Gastrocnemius medialis (tissue), 4 donors: ENCODE measurements around the gene MEX3C. TPM values are rescaled to one million over a fixed set of nuclear protein-coding genes. Genes with fewer than 3 reads are reported as not detected.

Experiments
- ATAC-seq, 2 donors: fragments of 150-250 bp; one replicate each; pipeline ENCODE4 v1.9.1; 2016
- DNase-seq, 2 donors: peaks; one replicate each; pipeline ENCODE4 v3.0.0-alpha.2; 2019
- H3K27ac ChIP-seq, 4 donors: fragments of 200-600 bp; sonication (generic); 1 replicate in 1 of 4; 2 replicates in 3 of 4; pipeline ENCODE4 v1.5.1; 2016 to 2018; ENCODE audit warnings: mild to moderate bottlenecking in 2 of 4, moderate library complexity in 1 of 4
- H3K27me3 ChIP-seq, 3 donors: fragments of 200-600 bp; sonication (generic) in 2 of 3; 1 replicate in 1 of 3; 2 replicates in 2 of 3; pipeline versions ENCODE4 v1.5.1 to v1.6.0; 2016 to 2019; ENCODE audit warnings: mild to moderate bottlenecking in 1 of 3, moderate library complexity in 1 of 3
- H3K36me3 ChIP-seq, 2 donors: fragments of 200-600 bp; sonication (generic) in 1 of 2; one replicate each; pipeline ENCODE4 v1.5.1; 2017 to 2018
- H3K4me1 ChIP-seq, 2 donors: fragments of 200-600 bp; sonication (generic) in 1 of 2; one replicate each; pipeline ENCODE4 v1.5.1; 2016 to 2017; ENCODE audit warnings: mild to moderate bottlenecking in 2 of 2
- H3K4me3 ChIP-seq, 4 donors: fragments of 200-600 bp; sonication (generic) in 3 of 4; 1 replicate in 1 of 4; 2 replicates in 3 of 4; pipeline ENCODE4 v1.5.1; 2016 to 2019; ENCODE audit warnings: mild to moderate bottlenecking in 2 of 4
- H3K9me3 ChIP-seq, 3 donors: fragments of 200-600 bp; sonication (generic) in 2 of 3; 1 replicate in 1 of 3; 2 replicates in 2 of 3; pipeline ENCODE4 v1.5.1; 2016 to 2019
- POLR2A ChIP-seq, 2 donors: fragments of 450-650 bp; IDR thresholded peaks; one replicate each; pipeline ENCODE4 v1.6.1; 2017; ENCODE audit warnings: antibody characterized with exemption in 2 of 2, mild to moderate bottlenecking in 2 of 2, moderate library complexity in 2 of 2
- in situ Hi-C, 4 donors: fragments of 200-750 bp; cut with MboI; loops; one replicate each; pipeline versions ENCODE4 v1.15.0 to v1.8.0; 2017; ENCODE audit warnings: low sequenced_read_pairs in 4 of 4
- intact Hi-C: fragments of 100-400 bp; cut with DNase I; formaldehyde crosslinking; loops from one replicate; pipeline ENCODE4 v1.15.1; 2023; ENCODE audit warnings: low total_unique reads
- total RNA-seq, 4 donors: library from RNA; depleted of rRNA; stranded (reverse); fragments of >200 nt; gene quantifications; one replicate each; pipeline versions ENCODE4 v1.1.0 to v1.2.3, GENCODE V29; 2016
- TF ChIP-seq, protein P1 (sequence below), 5 experiments: fragments of 450-650 bp in 3 of 5; fragments of 200-600 bp in 2 of 5; sonication (generic) in 2 of 5; IDR thresholded peaks in 4 of 5; conservative IDR thresholded peaks in 1 of 5; 1 replicate in 4 of 5; 2 replicates in 1 of 5; pipeline ENCODE4 v1.5.1; 2016 to 2019; ENCODE audit warnings: antibody characterized with exemption in 5 of 5, mild to moderate bottlenecking in 3 of 5, moderate library complexity in 3 of 5

Gene MEX3C
- total RNA-seq, 4 donors from 2014 or later = 8.8 to 14.9 (median 12.4) TPM

DNA sequence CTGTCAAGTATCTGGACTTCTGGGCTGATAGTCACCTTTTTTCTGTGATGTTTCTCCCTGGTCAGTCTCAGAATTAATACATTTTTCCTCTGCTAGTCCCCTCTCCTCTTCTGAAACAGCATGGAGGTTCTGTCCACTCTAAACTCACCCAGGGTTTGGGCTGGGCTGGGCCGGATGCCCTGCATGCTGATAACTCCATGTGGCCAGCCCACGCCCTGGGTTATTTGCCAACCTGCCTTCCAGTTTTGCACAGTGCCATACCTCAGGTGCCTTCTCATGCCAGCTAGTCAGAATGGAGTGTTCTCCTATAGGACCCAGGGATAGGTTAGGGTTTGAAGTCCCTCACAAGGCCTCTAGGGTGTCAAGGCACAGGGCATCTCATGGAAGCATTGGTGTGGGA lies 32.2 kb downstream of the MEX3C start:
- intact Hi-C loops = no loop called here
- Histone ChIP-seq H3K4me3 (no peak overlapping the region), H3K4me1 (no peaks in the 10 kb centered on the region), H3K27me3 (no peaks in the 10 kb centered on the region), H3K27ac (no peak overlapping the region), H3K36me3 (no peaks in the 10 kb centered on the region), H3K9me3 (no peaks in the 10 kb centered on the region)
- DNase-seq (no peak), ATAC-seq (no peak)
- in situ Hi-C loops = no loop called here
- TF ChIP-seq POLR2A (IDR thresholded peaks at IDR 0.05) = no peak
- TF ChIP-seq, protein P1, sequence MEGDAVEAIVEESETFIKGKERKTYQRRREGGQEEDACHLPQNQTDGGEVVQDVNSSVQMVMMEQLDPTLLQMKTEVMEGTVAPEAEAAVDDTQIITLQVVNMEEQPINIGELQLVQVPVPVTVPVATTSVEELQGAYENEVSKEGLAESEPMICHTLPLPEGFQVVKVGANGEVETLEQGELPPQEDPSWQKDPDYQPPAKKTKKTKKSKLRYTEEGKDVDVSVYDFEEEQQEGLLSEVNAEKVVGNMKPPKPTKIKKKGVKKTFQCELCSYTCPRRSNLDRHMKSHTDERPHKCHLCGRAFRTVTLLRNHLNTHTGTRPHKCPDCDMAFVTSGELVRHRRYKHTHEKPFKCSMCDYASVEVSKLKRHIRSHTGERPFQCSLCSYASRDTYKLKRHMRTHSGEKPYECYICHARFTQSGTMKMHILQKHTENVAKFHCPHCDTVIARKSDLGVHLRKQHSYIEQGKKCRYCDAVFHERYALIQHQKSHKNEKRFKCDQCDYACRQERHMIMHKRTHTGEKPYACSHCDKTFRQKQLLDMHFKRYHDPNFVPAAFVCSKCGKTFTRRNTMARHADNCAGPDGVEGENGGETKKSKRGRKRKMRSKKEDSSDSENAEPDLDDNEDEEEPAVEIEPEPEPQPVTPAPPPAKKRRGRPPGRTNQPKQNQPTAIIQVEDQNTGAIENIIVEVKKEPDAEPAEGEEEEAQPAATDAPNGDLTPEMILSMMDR (IDR thresholded peaks at IDR 0.05 in 4 of 5, conservative IDR thresholded peaks at IDR 0.05 in 1 of 5) = no peak

DNA sequence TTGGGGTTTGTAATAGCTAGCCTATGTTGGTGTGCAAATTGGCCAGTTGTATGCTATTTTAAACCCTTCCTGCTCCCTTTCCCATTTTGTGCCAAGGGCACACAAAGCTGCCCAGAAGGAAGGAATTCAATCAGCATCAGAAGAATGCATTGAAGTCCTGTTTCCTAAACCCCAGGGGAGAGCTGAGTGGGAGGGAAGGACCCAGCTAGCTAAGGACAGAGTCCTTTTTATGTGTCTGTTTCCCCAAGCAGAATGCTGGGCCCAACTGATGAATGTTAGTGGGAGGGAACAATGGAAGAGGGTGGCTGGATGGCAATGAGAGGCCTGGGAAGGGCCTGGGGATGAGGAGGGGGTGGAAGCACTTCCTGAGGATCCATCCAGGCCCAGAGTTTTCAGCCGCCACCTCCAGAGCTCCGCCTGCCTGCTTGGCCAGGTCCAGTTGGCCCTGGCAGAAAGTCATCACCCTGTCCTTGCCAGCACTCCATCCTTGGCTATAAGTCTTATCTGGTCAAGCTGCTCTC lies 32.7 kb downstream of the MEX3C start:
- no peaks in the 10 kb centered on the region for H3K36me3 ChIP-seq
- H3K4me3 ChIP-seq = no peak overlapping the region
- no peak overlapping the region for H3K27ac ChIP-seq
- in situ Hi-C loops = no loop called here
- no peak for TF ChIP-seq POLR2A (IDR thresholded peaks at IDR 0.05)
- TF ChIP-seq, protein P1 (IDR thresholded peaks at IDR 0.05 in 4 of 5, conservative IDR thresholded peaks at IDR 0.05 in 1 of 5) = no peak
- H3K4me1 ChIP-seq = no peaks in the 10 kb centered on the region
- H3K27me3 ChIP-seq = no peaks in the 10 kb centered on the region
- no peaks in the 10 kb centered on the region for H3K9me3 ChIP-seq
- DNase-seq (no peak), ATAC-seq (no peak)
- intact Hi-C loops = no loop called here

DNA sequence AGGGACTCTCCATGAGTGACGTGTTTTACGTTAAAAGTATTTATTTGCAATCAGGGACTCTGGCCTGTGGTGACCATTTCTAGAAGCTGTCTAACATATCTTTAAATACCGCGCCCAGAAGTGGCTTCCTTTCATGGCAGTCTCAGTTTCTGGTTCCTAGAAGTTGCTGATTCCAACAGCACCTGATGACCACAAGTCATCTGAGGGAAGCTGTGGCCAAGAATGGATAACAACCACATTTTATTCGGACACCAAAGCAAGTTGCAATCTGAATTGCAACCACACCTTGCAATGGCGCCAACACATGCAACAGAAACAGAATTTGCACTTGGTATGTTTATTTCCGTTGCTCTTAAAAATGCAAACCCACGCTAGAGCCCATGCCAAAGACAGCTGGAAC lies 33.1 kb downstream of the MEX3C start:
- ATAC-seq (no peak), DNase-seq (no peak)
- Histone ChIP-seq H3K27me3 (no peaks in the 10 kb centered on the region), H3K4me1 (no peaks in the 10 kb centered on the region), H3K4me3 (no peak overlapping the region), H3K27ac (no peak overlapping the region), H3K9me3 (no peaks in the 10 kb centered on the region), H3K36me3 (no peaks in the 10 kb centered on the region)
- intact Hi-C loops = no loop called here
- no peak for TF ChIP-seq POLR2A (IDR thresholded peaks at IDR 0.05)
- TF ChIP-seq, protein P1 (IDR thresholded peaks at IDR 0.05 in 4 of 5, conservative IDR thresholded peaks at IDR 0.05 in 1 of 5) = no peak
- in situ Hi-C loops = no loop called here

DNA sequence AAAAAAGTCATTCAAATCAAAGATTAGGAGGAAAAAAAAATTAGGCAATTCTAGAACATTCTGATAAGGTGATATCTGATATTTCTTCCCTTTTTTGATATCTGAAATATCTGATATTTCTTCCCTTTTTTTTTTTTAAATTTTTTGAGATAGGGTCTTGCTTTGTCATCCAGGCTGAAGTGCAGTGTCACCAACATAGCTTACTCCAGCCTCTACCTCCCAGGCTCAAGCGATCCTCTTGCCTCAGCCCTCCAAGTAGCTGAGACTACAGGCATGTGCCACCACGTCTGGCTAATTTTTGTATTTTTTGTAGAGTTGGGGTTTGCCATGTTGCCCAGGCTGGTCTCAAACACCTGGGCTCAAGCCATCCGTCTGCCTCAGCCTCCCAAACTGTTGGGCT lies 33.9 kb downstream of the MEX3C start:
- ATAC-seq (no peak), DNase-seq (no peak)
- H3K4me1 ChIP-seq = no peaks in the 10 kb centered on the region
- intact Hi-C loops = no loop called here
- no peak overlapping the region for H3K27ac ChIP-seq
- TF ChIP-seq POLR2A (IDR thresholded peaks at IDR 0.05) = no peak
- TF ChIP-seq, protein P1 (IDR thresholded peaks at IDR 0.05 in 4 of 5, conservative IDR thresholded peaks at IDR 0.05 in 1 of 5) = no peak
- in situ Hi-C loops = no loop called here
- H3K27me3 ChIP-seq = no peaks in the 10 kb centered on the region
- H3K9me3 ChIP-seq = no peaks in the 10 kb centered on the region
- no peak overlapping the region for H3K4me3 ChIP-seq
- H3K36me3 ChIP-seq = no peaks in the 10 kb centered on the region

DNA sequence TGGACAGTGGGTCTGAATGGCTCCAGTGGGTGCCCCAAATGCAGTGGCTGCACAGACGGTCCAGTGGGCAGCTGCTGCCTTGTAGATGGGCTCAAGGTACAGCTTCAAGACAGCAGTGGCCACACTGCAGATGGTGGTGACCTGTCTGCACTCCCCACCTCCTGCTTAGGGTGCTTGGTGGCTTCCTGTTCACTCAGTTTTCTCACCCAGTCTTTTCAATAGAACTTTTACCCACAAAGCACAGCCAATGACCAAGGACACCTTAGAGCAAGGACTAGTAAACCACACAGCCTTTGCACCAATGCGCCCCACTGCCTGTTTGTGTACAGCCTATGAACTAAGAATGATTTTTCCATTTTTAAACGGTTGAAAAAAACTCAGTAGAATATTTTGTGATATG lies 34.9 kb downstream of the MEX3C start:
- H3K4me3 ChIP-seq = no peak overlapping the region
- H3K27ac ChIP-seq = no peak overlapping the region
- DNase-seq = no peak
- ATAC-seq = no peak
- no peaks in the 10 kb centered on the region for H3K27me3 ChIP-seq
- H3K36me3 ChIP-seq = no peaks in the 10 kb centered on the region
- intact Hi-C loops = no loop called here
- no peaks in the 10 kb centered on the region for H3K9me3 ChIP-seq
- TF ChIP-seq, protein P1 (IDR thresholded peaks at IDR 0.05 in 4 of 5, conservative IDR thresholded peaks at IDR 0.05 in 1 of 5) = no peak
- no peak for TF ChIP-seq POLR2A (IDR thresholded peaks at IDR 0.05)
- H3K4me1 ChIP-seq = no peaks in the 10 kb centered on the region
- in situ Hi-C loops = no loop called here
